WERI-Rb-1 (cell line): ENCODE results near the gene KCNC3.

Experiments used
- DNase-seq: peaks from one replicate; pipeline ENCODE4 v3.0.0-alpha.2; 2020
- H3K27ac ChIP-seq: fragments of 250-450 bp; sonication (Bioruptor Pico); 2 replicates; pipeline ENCODE4 v1.5.1; 2020; ENCODE audit warnings: mild to moderate bottlenecking, moderate library complexity
- H3K27me3 ChIP-seq: fragments of 250-450 bp; sonication (Bioruptor Pico); 2 replicates; pipeline ENCODE4 v1.5.1; 2021; ENCODE audit warnings: mild to moderate bottlenecking, low read depth, moderate library complexity; ENCODE audit not compliant: insufficient read depth, severe bottlenecking
- H3K36me3 ChIP-seq: fragments of 250-450 bp; sonication (Bioruptor Pico); 2 replicates; pipeline ENCODE4 v1.5.1; 2020; ENCODE audit warnings: mild to moderate bottlenecking, moderate library complexity
- H3K4me3 ChIP-seq: 2 replicates; pipeline ENCODE4 v1.5.1; 2011; ENCODE audit warnings: low read depth, mild to moderate bottlenecking, control low read depth, low read length
- H3K9me3 ChIP-seq: fragments of 250-450 bp; sonication (Bioruptor Pico); 2 replicates; pipeline ENCODE4 v1.5.1; 2021; ENCODE audit warnings: mild to moderate bottlenecking, moderate library complexity; ENCODE audit not compliant: severe bottlenecking
- CTCF ChIP-seq: IDR thresholded peaks from 2 replicates; pipeline ENCODE4 v1.5.1; 2011; ENCODE audit warnings: low read depth, mild to moderate bottlenecking, control low read depth, inconsistent platforms, low read length

KCNC3 gene

GRCh38 chr19:50321831-50322230 lies 7.3 kb downstream of the KCNC3 start:
- H3K4me3 ChIP-seq, result no peak overlapping the region
- H3K27ac ChIP-seq, result no peak overlapping the region
- TF ChIP-seq CTCF, result no peak
- DNase-seq, result no peak
- H3K36me3 ChIP-seq, result peaks cover 9% of the 10 kb centered on the region
- no peaks in the 10 kb centered on the region for H3K9me3 ChIP-seq
- no peaks in the 10 kb centered on the region for H3K27me3 ChIP-seq

GRCh38 chr19:50320596-50320995 lies 8.6 kb downstream of the KCNC3 start:
- peaks cover 9% of the 10 kb centered on the region for H3K36me3 ChIP-seq
- H3K27ac ChIP-seq, result no peak overlapping the region
- no peak for DNase-seq
- no peak for TF ChIP-seq CTCF
- no peaks in the 10 kb centered on the region for H3K9me3 ChIP-seq
- H3K27me3 ChIP-seq, result no peaks in the 10 kb centered on the region
- H3K4me3 ChIP-seq, result no peak overlapping the region

DNA sequence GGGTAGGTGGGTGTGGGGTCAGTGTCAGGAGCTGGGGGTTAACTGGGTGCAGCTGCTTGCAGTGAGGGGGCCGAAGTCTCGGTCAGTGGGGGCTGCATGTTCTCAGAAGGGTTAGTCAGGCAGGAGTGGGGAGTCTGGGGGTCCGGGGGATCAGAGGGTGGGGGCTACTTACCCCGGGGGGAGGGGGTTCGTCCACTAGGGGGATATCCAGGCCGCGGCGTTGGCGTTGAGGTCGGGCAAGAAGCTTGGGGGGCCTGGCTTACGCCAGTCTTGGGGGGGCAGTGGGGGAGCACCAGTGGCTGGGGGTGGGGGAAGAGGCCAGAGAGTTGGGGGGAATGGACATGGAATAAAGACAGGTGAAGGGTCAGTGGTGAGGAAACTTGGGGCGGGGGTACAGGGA lies 9.1 kb downstream of the KCNC3 start:
- Histone ChIP-seq H3K27me3 (no peaks in the 10 kb centered on the region), H3K9me3 (no peaks in the 10 kb centered on the region), H3K27ac (no peak overlapping the region), H3K4me3 (no peak overlapping the region), H3K36me3 (peaks cover 9% of the 10 kb centered on the region)
- no peak for DNase-seq
- no peak for TF ChIP-seq CTCF

DNA sequence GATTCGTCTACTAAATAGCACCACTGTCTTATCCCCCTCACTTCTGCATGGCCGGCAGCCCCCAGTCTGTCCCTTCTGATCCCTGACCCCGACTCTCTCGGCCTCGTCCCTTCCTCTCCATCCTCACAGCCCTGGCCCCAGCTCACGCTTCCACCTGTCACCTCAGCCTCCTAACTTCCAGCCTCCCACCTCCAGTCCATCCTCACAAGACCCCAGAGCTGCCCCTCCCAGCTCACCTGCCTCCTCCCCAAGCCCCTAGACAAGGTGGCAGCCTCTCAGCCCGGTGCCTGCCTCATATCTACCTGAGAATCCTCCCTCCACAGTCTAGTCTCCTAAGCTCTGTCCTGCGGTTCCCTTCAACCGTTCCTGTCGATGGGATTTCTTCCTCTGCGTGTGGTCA lies 10.0 kb downstream of the KCNC3 start:
- TF ChIP-seq CTCF, result no peak
- no peak overlapping the region for H3K27ac ChIP-seq
- H3K36me3 ChIP-seq, result peaks cover 9% of the 10 kb centered on the region
- H3K9me3 ChIP-seq, result no peaks in the 10 kb centered on the region
- no peak for DNase-seq
- H3K4me3 ChIP-seq, result no peak overlapping the region
- peaks cover 7% of the 10 kb centered on the region for H3K27me3 ChIP-seq

- no peak for DNase-seq
- TF ChIP-seq CTCF, result no peak
- Histone ChIP-seq H3K4me3 (no peak overlapping the region), H3K9me3 (no peaks in the 10 kb centered on the region), H3K27me3 (peaks cover 11% of the 10 kb centered on the region), H3K36me3 (peaks cover 7% of the 10 kb centered on the region), H3K27ac (no peak overlapping the region)
These were observed 10.7 kb downstream of the KCNC3 start for GRCh38 chr19:50318438-50318837.

GRCh38 chr19:50317115-50317514 lies 12.1 kb downstream of the KCNC3 start:
- no peak overlapping the region for H3K27ac ChIP-seq
- H3K27me3 ChIP-seq, result peaks cover 22% of the 10 kb centered on the region
- no peaks in the 10 kb centered on the region for H3K9me3 ChIP-seq
- TF ChIP-seq CTCF, result no peak
- no peak overlapping the region for H3K4me3 ChIP-seq
- DNase-seq, result no peak
- no peaks in the 10 kb centered on the region; the same call in 1 of the 2 replicates for H3K36me3 ChIP-seq
